NB4 (cell line): ENCODE results near the gene MYH1.

Experiments
- CTCF ChIP-seq: IDR thresholded peaks from one replicate; pipeline ENCODE4 v1.5.1; 2012; ENCODE audit warnings: low read depth, low read length
- MAX ChIP-seq: IDR thresholded peaks from 2 replicates; pipeline ENCODE4 v1.6.1; 2011; ENCODE audit warnings: low read depth, low read length
- MYC ChIP-seq: IDR thresholded peaks from 2 replicates; pipeline ENCODE4 v1.6.1; 2011; ENCODE audit warnings: low read depth, low read length
- POLR2A ChIP-seq: IDR thresholded peaks from 2 replicates; pipeline ENCODE4 v1.6.1; 2011; ENCODE audit warnings: mild to moderate bottlenecking; ENCODE audit not compliant: insufficient read length; ENCODE audit errors: extremely low read depth

GRCh38 chr17:10532026-10532425 is 13.7 kb upstream of the MYH1 start:
- no peak for TF ChIP-seq CTCF
- TF ChIP-seq POLR2A = no peak
- no peak for TF ChIP-seq MAX
- no peak for TF ChIP-seq MYC
